ENCODE measurements around the gene LPO.

LPO gene

DNA sequence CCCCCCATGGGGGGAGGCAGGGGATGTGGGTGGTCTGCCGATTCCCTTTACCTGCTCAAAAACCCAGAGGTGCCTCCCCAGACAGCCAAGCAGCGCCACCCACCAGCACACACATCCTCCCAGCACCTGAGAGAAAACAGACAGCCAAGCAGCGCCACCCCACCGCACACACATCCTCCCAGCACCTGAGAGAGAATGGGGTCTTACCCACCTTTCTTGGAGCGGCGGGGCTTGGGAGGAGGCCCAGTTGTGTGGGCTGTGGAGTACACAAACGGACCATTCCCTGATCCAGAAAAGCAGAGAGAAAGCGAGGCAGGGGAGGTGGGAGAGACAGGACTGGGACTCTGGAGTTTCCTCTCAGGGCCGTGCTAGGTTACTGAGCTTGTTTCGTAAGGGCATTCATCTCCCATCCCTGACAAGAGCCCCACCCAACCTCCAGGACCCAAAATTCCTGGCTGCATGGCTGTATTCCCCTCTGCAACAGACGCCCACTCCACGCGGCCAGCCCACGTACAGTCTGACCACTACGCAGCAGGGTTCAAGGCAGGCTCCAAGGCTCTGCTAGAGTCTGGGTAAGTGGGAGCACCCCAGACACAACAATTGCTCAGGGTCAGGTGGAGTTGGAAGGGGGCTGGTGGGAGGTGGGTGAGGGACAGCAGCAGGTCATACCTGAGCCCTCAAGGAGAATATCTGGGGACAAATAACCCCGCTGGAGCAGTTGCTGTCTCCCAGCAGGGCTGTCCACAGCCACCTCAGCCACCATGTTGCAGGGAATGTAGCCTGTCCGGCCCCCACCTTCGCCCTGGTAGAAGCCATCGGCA is 68.0 kb downstream of the LPO start:
- Mint-ChIP-seq H3K4me1 (no peaks in the 10 kb centered on the region), H3K36me3 (ENCODE audit: low read depth) (peaks cover 3% of the 10 kb centered on the region), H3K27me3 (no peaks in the 10 kb centered on the region), H3K9me3 (no peaks in the 10 kb centered on the region), H3K4me3 (no peak overlapping the region), H3K27ac (no peak overlapping the region)
- DNase-seq: no peak
- no peak for ATAC-seq

DNA sequence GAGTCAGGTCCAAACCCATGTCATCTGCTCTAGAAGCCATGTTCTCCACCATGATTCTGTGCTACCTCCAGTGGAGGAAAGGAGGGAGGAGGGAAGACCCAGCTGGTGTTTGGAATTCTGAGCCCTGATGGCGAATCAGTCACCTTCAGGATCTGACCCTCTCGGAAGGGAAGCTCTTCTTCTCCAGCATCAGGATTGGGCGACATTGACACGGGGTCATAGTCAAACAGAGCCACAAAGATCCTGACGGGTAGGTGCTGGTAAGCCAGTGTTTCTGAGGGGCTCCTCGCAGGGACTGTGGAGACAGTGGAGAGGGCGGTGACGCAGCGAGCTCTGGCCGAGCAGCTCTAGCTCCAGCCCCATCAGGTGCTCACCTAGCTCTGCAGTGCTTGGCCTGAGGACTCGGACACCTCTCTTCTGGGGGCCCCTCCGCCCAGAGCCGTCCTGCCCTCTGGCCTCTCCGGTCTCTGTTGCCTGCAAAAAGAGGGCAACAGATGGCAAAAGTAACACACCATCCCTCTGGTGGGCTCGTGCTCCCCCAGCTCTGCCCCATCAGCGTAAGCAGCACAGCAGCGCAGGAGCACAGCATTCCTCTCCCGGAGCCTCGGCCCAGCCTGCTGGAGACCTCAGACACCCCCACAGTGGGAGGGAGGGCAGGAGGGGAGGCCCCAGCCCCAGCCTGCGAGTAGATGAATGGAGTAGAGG is 69.2 kb downstream of the LPO start:
- no peak for ATAC-seq
- peak overlapping the region; percentile 19 for H3K27ac Mint-ChIP-seq
- H3K36me3 Mint-ChIP-seq (ENCODE audit: low read depth): peaks cover 3% of the 10 kb centered on the region
- no peaks in the 10 kb centered on the region for H3K4me1 Mint-ChIP-seq
- H3K9me3 Mint-ChIP-seq: no peaks in the 10 kb centered on the region
- no peak for DNase-seq
- H3K4me3 Mint-ChIP-seq: no peak overlapping the region
- H3K27me3 Mint-ChIP-seq: no peaks in the 10 kb centered on the region

GRCh38 chr17:58308173-58308984 is 70.0 kb downstream of the LPO start:
- Mint-ChIP-seq H3K4me1 (no peaks in the 10 kb centered on the region), H3K27me3 (no peaks in the 10 kb centered on the region), H3K4me3 (no peak overlapping the region), H3K27ac (no peak overlapping the region), H3K9me3 (no peaks in the 10 kb centered on the region), H3K36me3 (ENCODE audit: low read depth) (peaks cover 3% of the 10 kb centered on the region)
- ATAC-seq: no peak
- no peak for DNase-seq

- H3K4me1 Mint-ChIP-seq: no peaks in the 10 kb centered on the region
- no peaks in the 10 kb centered on the region for H3K9me3 Mint-ChIP-seq
- H3K27me3 Mint-ChIP-seq: no peaks in the 10 kb centered on the region
- H3K4me3 Mint-ChIP-seq: no peak overlapping the region
- H3K36me3 Mint-ChIP-seq (ENCODE audit: low read depth): peaks cover 3% of the 10 kb centered on the region
- DNase-seq (no peak), ATAC-seq (no peak)
- H3K27ac Mint-ChIP-seq: no peak overlapping the region
Observed at GRCh38 chr17:58308985-58309917, 70.9 kb downstream of the LPO start.

DNA sequence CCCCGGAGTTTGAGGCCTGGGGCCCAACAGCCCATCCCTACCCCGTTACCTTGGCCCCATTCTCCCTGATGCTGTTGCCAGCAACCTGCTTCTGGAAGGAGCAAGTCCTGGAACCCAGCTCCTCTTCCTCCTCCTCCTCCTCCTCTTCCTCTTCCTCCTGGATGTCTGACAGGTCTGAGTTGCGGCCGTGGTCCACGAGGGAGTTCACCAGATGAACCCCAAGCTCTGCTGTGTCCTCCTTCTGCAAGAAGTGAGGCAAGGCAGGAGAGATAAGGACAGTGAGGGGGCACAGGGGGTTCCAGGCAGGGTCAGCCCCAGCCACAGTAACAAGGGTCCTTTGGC is 71.5 kb downstream of the LPO start:
- no peaks in the 10 kb centered on the region for H3K9me3 Mint-ChIP-seq
- H3K27ac Mint-ChIP-seq: no peak overlapping the region
- no peaks in the 10 kb centered on the region for H3K27me3 Mint-ChIP-seq
- no peak for ATAC-seq
- H3K36me3 Mint-ChIP-seq (ENCODE audit: low read depth): peaks cover 3% of the 10 kb centered on the region
- DNase-seq: no peak
- H3K4me1 Mint-ChIP-seq: no peaks in the 10 kb centered on the region
- H3K4me3 Mint-ChIP-seq: no peak overlapping the region

DNA sequence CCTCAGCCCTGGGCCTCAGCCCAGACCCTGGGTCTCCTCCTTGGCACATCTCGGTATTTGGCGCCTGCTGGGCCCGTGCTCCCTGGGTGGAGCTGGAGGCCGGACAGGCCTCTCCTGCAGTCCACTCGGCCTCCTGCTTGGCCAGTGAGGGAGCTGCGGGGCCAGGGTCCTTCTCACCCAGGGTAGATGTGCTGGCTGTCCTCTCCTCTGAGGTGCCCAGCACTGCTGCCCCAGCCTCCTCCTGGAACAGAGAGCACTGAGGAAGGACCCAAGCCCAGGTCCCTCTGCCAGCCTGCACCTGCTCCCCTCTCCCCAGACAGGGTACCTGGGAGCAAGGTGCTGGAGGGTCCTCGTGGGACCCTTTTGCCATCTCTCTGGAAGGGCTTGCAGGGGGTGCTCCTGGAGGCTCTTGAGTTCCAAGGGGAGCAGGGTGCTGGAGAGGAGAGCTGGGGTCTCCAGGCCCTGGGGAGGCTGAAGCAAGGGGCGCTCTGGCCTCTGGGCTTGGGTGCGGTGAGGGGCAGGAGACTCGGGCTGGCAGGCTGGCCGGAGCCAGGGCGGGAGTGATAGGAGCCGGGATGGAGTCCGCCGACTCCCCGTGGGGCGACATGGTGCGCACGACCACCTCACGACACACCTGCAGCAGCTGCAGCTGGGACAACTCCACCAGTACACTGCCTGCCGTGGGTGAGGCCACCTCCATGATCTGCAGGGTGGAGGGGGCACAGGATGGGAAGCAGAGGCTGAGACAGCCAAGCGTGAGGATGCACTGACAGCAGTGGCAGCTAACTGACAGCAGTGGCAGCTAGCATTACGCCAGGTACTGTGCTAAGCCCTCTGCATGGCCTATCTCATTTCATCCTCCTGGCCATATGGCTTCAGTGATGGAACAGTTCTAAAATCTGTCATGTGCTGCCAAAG is 72.4 kb downstream of the LPO start:
- H3K9me3 Mint-ChIP-seq: no peaks in the 10 kb centered on the region
- H3K36me3 Mint-ChIP-seq (ENCODE audit: low read depth): peaks cover 3% of the 10 kb centered on the region
- H3K27me3 Mint-ChIP-seq: no peaks in the 10 kb centered on the region
- no peak overlapping the region for H3K27ac Mint-ChIP-seq
- H3K4me1 Mint-ChIP-seq: no peaks in the 10 kb centered on the region
- ATAC-seq (no peak), DNase-seq (no peak)
- H3K4me3 Mint-ChIP-seq: no peak overlapping the region

DNA sequence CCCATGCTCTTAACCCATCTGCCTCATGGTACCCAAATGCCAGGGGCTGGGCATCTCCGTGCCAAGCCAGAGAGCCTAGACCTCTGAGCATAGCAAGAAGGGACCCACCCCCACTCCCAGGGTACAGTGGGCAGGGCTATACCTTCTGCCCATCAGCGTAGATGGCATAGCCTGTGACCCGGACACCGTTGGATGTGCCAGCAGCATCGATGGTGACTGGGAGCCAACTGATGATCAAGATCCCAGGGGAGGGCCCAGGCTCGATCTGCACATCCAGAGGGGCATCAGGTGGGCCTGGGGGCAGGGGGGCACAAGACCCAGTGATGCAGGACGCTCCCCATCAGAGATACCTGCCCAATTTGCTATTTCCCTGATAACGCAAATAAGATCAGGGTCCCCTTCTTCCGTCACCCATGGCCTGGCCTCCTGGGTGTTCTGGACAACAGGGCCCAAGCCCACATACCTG is 73.1 kb downstream of the LPO start:
- DNase-seq (no peak), ATAC-seq (no peak)
- Mint-ChIP-seq H3K36me3 (ENCODE audit: low read depth) (peaks cover 3% of the 10 kb centered on the region), H3K27me3 (no peaks in the 10 kb centered on the region), H3K27ac (no peak overlapping the region), H3K9me3 (no peaks in the 10 kb centered on the region), H3K4me3 (no peak overlapping the region), H3K4me1 (no peaks in the 10 kb centered on the region)

GRCh38 chr17:58312021-58312630 is 73.7 kb downstream of the LPO start:
- Mint-ChIP-seq H3K4me3 (no peak overlapping the region), H3K27me3 (no peaks in the 10 kb centered on the region), H3K27ac (no peak overlapping the region), H3K4me1 (peaks cover 2% of the 10 kb centered on the region), H3K9me3 (no peaks in the 10 kb centered on the region), H3K36me3 (ENCODE audit: low read depth) (peaks cover 3% of the 10 kb centered on the region)
- no peak for ATAC-seq
- no peak for DNase-seq

DNA sequence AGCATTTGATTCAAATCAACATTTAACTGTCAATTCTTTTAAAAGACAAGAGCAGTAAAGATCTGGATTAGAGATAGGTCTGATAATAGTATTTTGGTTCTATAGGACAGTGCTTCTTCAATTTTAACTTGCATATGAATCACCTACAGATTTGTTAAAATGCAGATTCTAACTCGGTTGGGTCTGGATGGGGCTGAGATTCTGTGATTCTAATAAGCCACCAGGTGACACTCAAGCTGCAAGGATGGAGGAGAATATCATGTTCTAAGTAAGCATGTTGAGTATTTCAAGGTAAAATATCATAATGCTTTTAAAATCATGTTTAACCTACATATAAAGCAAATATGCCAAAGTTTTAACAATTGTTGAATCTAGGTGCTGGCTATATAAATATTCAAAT is 74.4 kb downstream of the LPO start:
- Mint-ChIP-seq H3K27ac (no peak overlapping the region), H3K27me3 (no peaks in the 10 kb centered on the region), H3K9me3 (no peaks in the 10 kb centered on the region), H3K4me1 (peaks cover 8% of the 10 kb centered on the region), H3K4me3 (no peak overlapping the region), H3K36me3 (ENCODE audit: low read depth) (peaks cover 3% of the 10 kb centered on the region)
- no peak for ATAC-seq
- no peak for DNase-seq

DNA sequence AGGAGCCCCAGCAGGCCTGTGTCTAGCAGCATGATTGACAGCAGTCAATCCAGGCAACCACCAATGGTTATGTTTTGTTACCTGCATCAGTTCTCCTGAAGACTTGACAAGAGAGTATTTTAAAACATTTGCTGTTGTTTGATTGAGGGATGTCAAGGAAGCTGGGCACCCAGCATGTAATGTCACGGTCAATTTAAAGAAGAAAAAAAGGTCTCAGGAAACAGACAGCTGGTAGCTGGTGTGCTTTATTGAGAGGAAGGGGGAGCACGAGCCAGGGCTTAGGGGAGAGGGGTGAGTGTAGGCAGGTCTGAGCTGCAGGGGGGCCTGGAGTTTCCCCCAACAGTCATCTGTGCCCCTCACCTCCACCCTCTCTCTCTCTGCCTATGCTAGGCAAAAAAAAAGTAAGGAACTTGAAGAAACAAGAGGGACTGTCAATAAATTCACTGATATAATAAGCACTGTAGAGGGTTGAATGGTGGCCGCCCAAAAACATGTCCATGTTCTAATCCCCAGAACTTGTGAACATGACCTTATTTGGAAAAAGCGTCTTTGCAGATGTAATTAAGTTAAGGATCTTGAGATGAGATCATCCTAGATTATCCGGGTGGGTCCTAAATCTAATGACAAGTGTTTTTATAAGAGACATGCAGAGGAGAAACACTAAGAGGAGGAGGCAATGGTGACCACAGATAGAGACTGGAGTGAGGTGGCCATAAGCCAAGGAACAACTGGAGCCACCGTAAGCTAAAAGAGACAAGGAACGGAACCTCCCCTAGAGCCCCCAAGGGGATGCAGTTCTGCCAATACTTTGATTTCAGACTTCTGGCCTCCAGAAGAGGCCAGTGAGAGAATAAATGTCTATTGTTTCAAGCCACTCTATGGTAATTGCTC is 75.7 kb downstream of the LPO start:
- Mint-ChIP-seq H3K36me3 (ENCODE audit: low read depth) (peaks cover 2% of the 10 kb centered on the region), H3K4me1 (peaks cover 16% of the 10 kb centered on the region), H3K9me3 (no peaks in the 10 kb centered on the region), H3K27ac (no peak overlapping the region), H3K4me3 (no peak overlapping the region), H3K27me3 (no peaks in the 10 kb centered on the region)
- DNase-seq (no peak), ATAC-seq (no peak)

DNA sequence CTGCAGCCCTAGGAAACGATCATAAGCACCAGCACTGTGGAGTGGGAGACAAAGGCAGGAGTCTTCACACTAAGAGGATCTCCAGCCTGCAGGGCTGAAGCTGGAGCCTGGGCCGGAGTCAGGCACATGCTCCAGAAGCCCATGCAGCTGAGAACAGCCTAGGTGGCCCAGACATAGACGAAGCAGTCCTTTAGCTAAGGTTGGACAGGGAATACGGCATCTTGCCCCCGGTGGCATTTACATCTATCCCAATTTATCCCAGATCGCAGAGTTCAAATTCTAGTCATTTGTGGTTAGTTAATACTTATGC is 76.3 kb downstream of the LPO start:
- Mint-ChIP-seq H3K36me3 (ENCODE audit: low read depth) (no peaks in the 10 kb centered on the region), H3K9me3 (no peaks in the 10 kb centered on the region), H3K27me3 (no peaks in the 10 kb centered on the region), H3K4me3 (no peak overlapping the region), H3K27ac (no peak overlapping the region), H3K4me1 (peaks cover 16% of the 10 kb centered on the region)
- DNase-seq: no peak
- no peak for ATAC-seq

GRCh38 chr17:58315281-58315711 is 76.9 kb downstream of the LPO start:
- no peaks in the 10 kb centered on the region for H3K27me3 Mint-ChIP-seq
- H3K9me3 Mint-ChIP-seq: no peaks in the 10 kb centered on the region
- no peaks in the 10 kb centered on the region for H3K36me3 Mint-ChIP-seq (ENCODE audit: low read depth)
- H3K4me1 Mint-ChIP-seq: peaks cover 16% of the 10 kb centered on the region
- no peak overlapping the region for H3K27ac Mint-ChIP-seq
- H3K4me3 Mint-ChIP-seq: no peak overlapping the region
- ATAC-seq: no peak
- no peak for DNase-seq

Data from activated naive CD8-positive, alpha-beta T cell treated with anti-CD3 and anti-CD28 coated beads, Interleukin-2, amount 50 U/mL, for 24 hours (primary cell).